GM19438 (cell line): ENCODE measurements around the gene TTC4.

Experiments used
- ATAC-seq: cut with Tn5 transposase; IDR thresholded peaks from one replicate; pipeline ENCODE4 v1.9.1; 2021; ENCODE audit warnings: low read depth; ENCODE audit not compliant: unreplicated experiment

The TTC4 gene

GRCh38 chr1:54715493-54716298 lies at the start of gene TTC4:
TTC4 (plus strand) TSS chr1:54715861; CDS start chr1:54715909, 48 bp downstream.
- peak; percentile 94 for ATAC-seq

GRCh38 chr1:54666333-54666732 lies 49.3 kb upstream of the TTC4 start:
- no peak for ATAC-seq

- no peak for ATAC-seq
These were observed 47.9 kb upstream of the TTC4 start for GRCh38 chr1:54667797-54668196.

- no peak for ATAC-seq
These were observed 47.1 kb upstream of the TTC4 start for GRCh38 chr1:54668567-54668966.

- ATAC-seq = peak; percentile 70
These were observed 43.6 kb upstream of the TTC4 start for GRCh38 chr1:54671985-54672608.

- no peak for ATAC-seq
These were observed 36.7 kb upstream of the TTC4 start for GRCh38 chr1:54678776-54679643.

- no peak for ATAC-seq
These were observed 36.0 kb upstream of the TTC4 start for GRCh38 chr1:54679706-54680105.

GRCh38 chr1:54680387-54680786 lies 35.3 kb upstream of the TTC4 start:
- ATAC-seq = no peak

- ATAC-seq = no peak
These were observed 34.3 kb upstream of the TTC4 start for GRCh38 chr1:54681358-54681757.

GRCh38 chr1:54683453-54683852 lies 32.2 kb upstream of the TTC4 start:
- no peak for ATAC-seq

GRCh38 chr1:54685335-54685905 lies 30.2 kb upstream of the TTC4 start:
- no peak for ATAC-seq

GRCh38 chr1:54686155-54686554 lies 29.5 kb upstream of the TTC4 start:
- no peak for ATAC-seq

GRCh38 chr1:54694771-54695170 lies 20.9 kb upstream of the TTC4 start:
- ATAC-seq = no peak

GRCh38 chr1:54695221-54695620 lies 20.4 kb upstream of the TTC4 start:
- ATAC-seq = no peak

- no peak for ATAC-seq
These were observed 19.9 kb upstream of the TTC4 start for GRCh38 chr1:54695764-54696163.

- no peak for ATAC-seq
These were observed 19.4 kb upstream of the TTC4 start for GRCh38 chr1:54696262-54696661.

- ATAC-seq = no peak
These were observed 17.8 kb upstream of the TTC4 start for GRCh38 chr1:54697896-54698295.

- no peak for ATAC-seq
These were observed 17.3 kb upstream of the TTC4 start for GRCh38 chr1:54698346-54698745.

- no peak for ATAC-seq
These were observed 15.6 kb upstream of the TTC4 start for GRCh38 chr1:54699936-54700525.

- ATAC-seq = no peak
These were observed 14.6 kb upstream of the TTC4 start for GRCh38 chr1:54701066-54701465.
